Suprapubic skin (tissue), 4 donors: ENCODE measurements around the gene EFCAB8. TPM values are rescaled to one million over a fixed set of nuclear protein-coding genes. Genes with fewer than 3 reads are reported as not detected.

Experiments used
- DNase-seq, 2 donors: peaks; one replicate each; pipeline ENCODE4 v3.0.0-alpha.2; 2019; ENCODE audit warnings: low spot score in 2 of 2
- H3K27ac ChIP-seq: fragments of 200-600 bp; sonication (generic); one replicate; pipeline ENCODE4 v1.5.1; 2019
- H3K27me3 ChIP-seq: fragments of 200-600 bp; sonication (generic); one replicate; pipeline ENCODE4 v1.5.1; 2019
- H3K36me3 ChIP-seq: fragments of 200-600 bp; sonication (generic); one replicate; pipeline ENCODE4 v1.5.1; 2019
- H3K4me1 ChIP-seq: fragments of 200-600 bp; sonication (generic); one replicate; pipeline ENCODE4 v1.5.1; 2019
- H3K4me3 ChIP-seq: fragments of 200-600 bp; sonication (generic); one replicate; pipeline ENCODE4 v1.5.1; 2019; ENCODE audit warnings: mild to moderate bottlenecking
- H3K9me3 ChIP-seq: fragments of 200-600 bp; sonication (generic); one replicate; pipeline ENCODE4 v1.5.1; 2019
- EP300 ChIP-seq: sonication (generic); formaldehyde crosslinking; IDR thresholded peaks from one replicate; pipeline ENCODE4 v1.6.1; 2017; ENCODE audit warnings: antibody characterized with exemption
- POLR2A ChIP-seq, 2 donors: fragments of 450-650 bp; IDR thresholded peaks; one replicate each; pipeline ENCODE4 v1.6.1; 2017; ENCODE audit warnings: antibody characterized with exemption in 2 of 2, mild to moderate bottlenecking in 2 of 2, moderate library complexity in 2 of 2
- POLR2AphosphoS5 ChIP-seq, 3 donors: sonication (generic); formaldehyde crosslinking; IDR thresholded peaks; one replicate each; pipeline ENCODE4 v1.6.1; 2017; ENCODE audit warnings: antibody characterized with exemption in 3 of 3
- WGBS: methylation state at CpG from one replicate; pipeline ENCODE4 v1.1.5; 2018; 5-methylcytosine and 5-hydroxymethylcytosine counted together
- total RNA-seq, 4 donors: library from RNA; depleted of rRNA; stranded (reverse); fragments of >200 nt; gene quantifications; one replicate each; pipeline ENCODE4 v1.1.0, GENCODE V29; 2016
- TF ChIP-seq, protein P1 (sequence below), 2 donors: fragments of 200-600 bp in 1 of 2; fragments of 450-650 bp in 1 of 2; sonication (generic) in 1 of 2; IDR thresholded peaks; one replicate each; pipeline ENCODE4 v1.5.1; 2016 to 2019; ENCODE audit warnings: antibody characterized with exemption in 2 of 2, mild to moderate bottlenecking in 1 of 2, moderate library complexity in 1 of 2

The EFCAB8 gene
- total RNA-seq, 4 donors from 2014 or later, result 0.76 to 0.89 TPM; not detected in 2

DNA sequence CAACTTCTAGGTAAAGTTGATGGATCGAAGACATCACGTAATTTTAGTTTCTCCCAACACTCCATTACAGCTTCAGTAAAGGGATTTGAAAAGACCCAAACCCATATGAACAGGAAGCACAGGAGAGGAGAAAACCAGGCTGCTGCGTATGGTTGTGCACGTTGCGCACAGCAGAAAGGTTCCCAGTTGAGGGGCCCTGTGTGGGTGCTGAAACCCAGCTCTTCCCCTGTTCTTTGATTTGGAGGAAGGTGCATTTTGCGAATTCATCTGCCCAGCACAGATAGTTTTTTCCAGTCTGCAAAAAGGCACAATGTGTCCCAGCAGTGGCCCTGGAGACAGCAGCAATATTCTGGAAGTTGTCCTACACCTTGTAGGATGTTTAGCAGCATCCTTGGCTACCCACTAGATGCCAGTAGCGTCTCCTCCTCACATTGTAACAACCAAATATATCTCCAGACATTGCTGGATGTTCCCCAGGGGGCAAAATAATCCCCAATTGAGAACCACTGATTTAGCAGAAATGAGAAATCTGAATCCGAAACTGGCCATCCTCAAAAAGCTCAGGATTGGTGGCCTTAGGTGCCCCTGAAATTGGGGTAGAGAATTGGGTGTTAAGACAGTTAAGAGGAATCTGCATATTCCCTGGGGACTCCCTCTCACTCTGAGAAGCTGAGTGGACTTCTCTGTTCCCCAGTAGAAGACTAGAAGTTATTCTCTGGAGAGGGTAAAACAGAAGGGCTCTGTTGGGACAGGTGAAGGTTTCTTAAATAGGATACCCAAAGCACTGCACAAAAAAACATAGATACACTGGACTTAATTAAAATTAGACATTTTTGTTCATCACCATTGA lies 133.3 kb downstream of the EFCAB8 start:
- Histone ChIP-seq H3K4me3 (no peak overlapping the region), H3K27ac (no peak overlapping the region), H3K9me3 (no peaks in the 10 kb centered on the region), H3K4me1 (no peaks in the 10 kb centered on the region), H3K36me3 (no peaks in the 10 kb centered on the region), H3K27me3 (peaks cover 9% of the 10 kb centered on the region)
- DNase-seq, result no peak
- TF ChIP-seq, protein P1, sequence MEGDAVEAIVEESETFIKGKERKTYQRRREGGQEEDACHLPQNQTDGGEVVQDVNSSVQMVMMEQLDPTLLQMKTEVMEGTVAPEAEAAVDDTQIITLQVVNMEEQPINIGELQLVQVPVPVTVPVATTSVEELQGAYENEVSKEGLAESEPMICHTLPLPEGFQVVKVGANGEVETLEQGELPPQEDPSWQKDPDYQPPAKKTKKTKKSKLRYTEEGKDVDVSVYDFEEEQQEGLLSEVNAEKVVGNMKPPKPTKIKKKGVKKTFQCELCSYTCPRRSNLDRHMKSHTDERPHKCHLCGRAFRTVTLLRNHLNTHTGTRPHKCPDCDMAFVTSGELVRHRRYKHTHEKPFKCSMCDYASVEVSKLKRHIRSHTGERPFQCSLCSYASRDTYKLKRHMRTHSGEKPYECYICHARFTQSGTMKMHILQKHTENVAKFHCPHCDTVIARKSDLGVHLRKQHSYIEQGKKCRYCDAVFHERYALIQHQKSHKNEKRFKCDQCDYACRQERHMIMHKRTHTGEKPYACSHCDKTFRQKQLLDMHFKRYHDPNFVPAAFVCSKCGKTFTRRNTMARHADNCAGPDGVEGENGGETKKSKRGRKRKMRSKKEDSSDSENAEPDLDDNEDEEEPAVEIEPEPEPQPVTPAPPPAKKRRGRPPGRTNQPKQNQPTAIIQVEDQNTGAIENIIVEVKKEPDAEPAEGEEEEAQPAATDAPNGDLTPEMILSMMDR (IDR thresholded peaks at IDR 0.05), result no peak
- TF ChIP-seq POLR2A (IDR thresholded peaks at IDR 0.05) (no peak), EP300 (no peak), POLR2AphosphoS5 (IDR thresholded peaks at IDR 0.05) (no peak)
- WGBS, result 86% methylated on average over 8 of the region's 8 CpGs

DNA sequence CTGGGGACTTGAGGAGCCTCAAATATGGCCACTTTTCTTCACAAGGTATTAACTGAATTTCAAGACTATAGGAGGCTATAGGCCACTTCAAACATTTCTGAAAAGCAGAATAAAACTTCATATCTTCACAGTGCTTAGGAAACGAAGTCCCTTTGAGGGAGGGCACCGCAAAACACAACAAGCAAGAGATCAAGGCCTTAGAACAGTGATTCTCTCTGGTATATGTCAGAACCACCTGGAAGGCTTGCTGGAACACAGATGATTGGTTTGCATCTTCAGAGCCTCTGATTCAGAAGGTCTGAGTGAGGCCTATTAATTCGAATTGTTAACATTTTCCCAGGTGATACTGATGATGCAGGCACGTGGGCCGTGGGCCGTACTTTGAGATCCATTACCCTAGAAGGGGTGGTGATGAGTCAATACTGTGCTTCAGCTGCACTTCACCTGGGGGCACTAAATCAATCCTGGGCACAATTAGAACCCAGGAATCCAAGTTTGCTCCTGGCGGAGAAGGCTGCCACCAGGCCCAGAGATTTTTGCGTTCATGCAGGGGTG lies 134.8 kb downstream of the EFCAB8 start:
- no peaks in the 10 kb centered on the region for H3K9me3 ChIP-seq
- 76% methylated on average over 8 of the region's 8 CpGs for WGBS

DNA sequence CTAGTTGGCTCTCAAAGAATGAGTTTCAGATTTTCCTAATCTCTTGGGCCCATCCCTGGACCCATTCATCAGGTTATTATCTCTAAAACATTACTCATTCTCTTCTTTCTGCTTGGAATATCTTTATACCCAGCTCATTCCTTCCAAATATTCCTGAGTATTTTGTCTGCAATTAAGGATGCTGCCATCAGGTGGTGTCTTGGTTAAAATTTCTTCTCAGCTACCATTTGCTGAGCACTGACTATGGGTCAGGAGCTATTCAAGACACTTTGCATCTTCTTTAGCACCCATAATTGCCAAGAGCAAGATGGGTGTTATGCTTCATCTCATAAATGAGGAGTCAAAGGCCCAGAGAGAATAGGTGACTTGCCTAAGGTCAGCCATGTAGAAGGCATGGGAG lies 137.1 kb downstream of the EFCAB8 start:
- H3K27ac ChIP-seq, result no peak overlapping the region
- peaks cover 5% of the 10 kb centered on the region for H3K27me3 ChIP-seq
- no peaks in the 10 kb centered on the region for H3K4me1 ChIP-seq
- TF ChIP-seq, protein P1 (IDR thresholded peaks at IDR 0.05), result no peak
- TF ChIP-seq POLR2AphosphoS5 (IDR thresholded peaks at IDR 0.05) (no peak), EP300 (no peak)
- H3K9me3 ChIP-seq, result no peaks in the 10 kb centered on the region
- H3K4me3 ChIP-seq, result no peak overlapping the region
- H3K36me3 ChIP-seq, result no peaks in the 10 kb centered on the region
- DNase-seq, result no peak

More for the DNA sequence above, 134.8 kb downstream of the EFCAB8 start:
- TF ChIP-seq POLR2AphosphoS5 (IDR thresholded peaks at IDR 0.05), result no peak
- Histone ChIP-seq H3K4me3 (no peak overlapping the region), H3K36me3 (no peaks in the 10 kb centered on the region), H3K27me3 (peaks cover 8% of the 10 kb centered on the region), H3K4me1 (no peaks in the 10 kb centered on the region), H3K27ac (no peak overlapping the region)
- no peak for DNase-seq

DNA sequence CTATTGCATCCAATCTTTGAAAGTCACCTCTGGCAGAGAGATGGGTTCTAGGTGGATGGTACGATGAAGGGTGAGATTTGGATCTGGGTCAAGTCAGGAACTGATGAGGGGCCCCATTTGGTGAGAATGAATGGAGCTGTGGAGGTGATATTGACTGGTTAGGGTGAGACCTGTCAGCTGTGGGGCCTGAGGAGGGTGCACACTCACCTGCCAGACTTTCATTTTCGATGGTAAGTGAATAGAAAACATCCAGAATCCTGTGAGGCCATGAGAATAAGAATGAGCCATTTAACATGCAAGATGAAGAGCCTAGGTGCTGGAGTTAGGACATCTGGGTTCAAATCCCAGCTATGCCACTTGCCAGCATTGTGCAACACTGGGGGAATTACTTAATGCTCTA lies 138.7 kb downstream of the EFCAB8 start:
- H3K9me3 ChIP-seq, result no peaks in the 10 kb centered on the region
- H3K27ac ChIP-seq, result no peak overlapping the region
- H3K4me1 ChIP-seq, result no peaks in the 10 kb centered on the region
- WGBS, result 66% methylated on average over 2 of the region's 2 CpGs
- DNase-seq, result no peak
- no peaks in the 10 kb centered on the region for H3K27me3 ChIP-seq
- H3K4me3 ChIP-seq, result no peak overlapping the region
- no peaks in the 10 kb centered on the region for H3K36me3 ChIP-seq
- TF ChIP-seq, protein P1 (IDR thresholded peaks at IDR 0.05), result no peak
- TF ChIP-seq EP300 (no peak), POLR2A (IDR thresholded peaks at IDR 0.05) (no peak), POLR2AphosphoS5 (IDR thresholded peaks at IDR 0.05) (no peak)

DNA sequence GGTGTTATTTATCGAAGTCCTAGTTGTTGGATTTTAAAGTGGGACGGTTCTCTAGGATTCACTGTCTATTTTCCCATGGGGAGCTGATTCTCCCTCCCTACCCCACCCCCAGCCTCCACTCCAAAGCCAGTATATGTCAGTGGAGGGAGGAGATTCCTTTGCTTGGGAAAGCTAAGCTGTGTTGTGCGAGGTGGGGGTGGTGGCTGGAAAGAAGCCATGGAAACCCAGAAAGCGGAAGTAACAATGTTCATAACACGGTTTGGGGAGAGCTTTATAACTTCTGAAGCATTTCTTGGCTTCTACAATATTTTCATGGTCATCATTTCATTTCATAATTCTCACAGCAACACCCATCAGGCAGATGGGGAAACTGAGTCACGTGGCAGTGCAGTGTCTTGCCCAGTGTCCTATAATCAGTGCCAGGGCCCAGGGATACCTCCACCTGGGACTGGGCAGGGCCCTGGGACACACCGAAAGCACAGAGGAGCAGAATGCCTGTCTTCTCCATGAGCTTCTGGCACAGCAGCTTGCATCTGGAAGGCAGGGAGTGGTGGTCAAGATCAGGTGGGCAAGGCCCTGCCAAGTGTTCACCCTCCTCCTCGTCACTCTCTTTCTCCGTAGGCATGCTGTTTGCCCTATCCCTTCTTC lies 141.0 kb downstream of the EFCAB8 start:
- H3K4me3 ChIP-seq, result no peak overlapping the region
- 51% methylated on average over 9 of the region's 9 CpGs for WGBS
- H3K36me3 ChIP-seq, result no peaks in the 10 kb centered on the region
- H3K9me3 ChIP-seq, result no peaks in the 10 kb centered on the region
- H3K27ac ChIP-seq, result no peak overlapping the region
- no peak for DNase-seq
- no peaks in the 10 kb centered on the region for H3K27me3 ChIP-seq
- TF ChIP-seq, protein P1 (IDR thresholded peaks at IDR 0.05), result no peak
- TF ChIP-seq POLR2A (IDR thresholded peaks at IDR 0.05) (no peak), EP300 (no peak), POLR2AphosphoS5 (IDR thresholded peaks at IDR 0.05) (no peak)
- H3K4me1 ChIP-seq, result no peaks in the 10 kb centered on the region
